ENCODE measurements around the gene MS4A4A. TPM values are rescaled to one million over a fixed set of nuclear protein-coding genes. Genes with fewer than 3 reads are reported as not detected.

MS4A4A gene
- total and polyA plus RNA-seq, 2 of the 4 experiments (the other 2 are of a cell fraction), result not detected

GRCh38 chr11:60251485-60252212, 28.8 kb upstream of the MS4A4A start:
- ChIA-PET POLR2A (ENCODE audit: unreplicated experiment) (no interaction called here), CTCF (no interaction called here)
- no peak overlapping the region for H3K23ac ChIP-seq (ENCODE audit: low read depth, low read length)
- H3K4me3 ChIP-seq (ENCODE audit: insufficient read depth, low read depth, low read length), result no peak overlapping the region
- no peaks in the 10 kb centered on the region for H3K36me3 ChIP-seq (ENCODE audit: control insufficient read depth, insufficient read depth, low read length)
- H4K20me1 ChIP-seq (ENCODE audit: insufficient read depth, low read length), result no peaks in the 10 kb centered on the region
- intact Hi-C loops (cut with micrococcal nuclease) (no loop called here), dilution Hi-C loops (cut with HindIII; ENCODE audit: low sequenced_read_pairs, unreplicated experiment) (no loop called here), in situ Hi-C loops (cut with MboI; ENCODE audit: low sequenced_read_pairs) (no loop called here)
- no peak overlapping the region for H2AFZ ChIP-seq (replicated peaks; ENCODE audit: low read length, poor library complexity)
- no peak overlapping the region for H2BK15ac ChIP-seq (ENCODE audit: low read depth, low read length)
- no peak overlapping the region for H3K4me2 ChIP-seq (ENCODE audit: low read depth, low read length)
- H3K56ac ChIP-seq (ENCODE audit: extremely low read depth, insufficient read depth, low read length), result no peak overlapping the region
- no peak overlapping the region for H4K5ac ChIP-seq (ENCODE audit: low read depth, low read length)
- H2AK5ac ChIP-seq (ENCODE audit: low read depth, low read length), result no peak overlapping the region
- no peaks in the 10 kb centered on the region for H3K9me1 ChIP-seq (ENCODE audit: insufficient read depth, low read length)
- H4K91ac ChIP-seq (ENCODE audit: insufficient read depth, low read depth, low read length), result no peak overlapping the region
- H3K9ac ChIP-seq (ENCODE audit: low read depth, low read length), result no peak overlapping the region
- H3K4me1 ChIP-seq (ENCODE audit: control insufficient read depth, insufficient read depth, low read length), result no peaks in the 10 kb centered on the region
- H3K9me3 ChIP-seq (ENCODE audit: control insufficient read depth, insufficient read depth, low read length), result peaks cover 4% of the 10 kb centered on the region
- BruUV-seq (replicated peaks), result no TSS peak
- no peaks in the 10 kb centered on the region for H3K27me3 ChIP-seq (ENCODE audit: control insufficient read depth, insufficient read depth, low read length)
- no peak overlapping the region for H3K18ac ChIP-seq (ENCODE audit: low read depth, low read length)
- no peak overlapping the region for H4K8ac ChIP-seq (ENCODE audit: low read depth in 2 of 2, low read length in 2 of 2)
- no peak overlapping the region for H2BK5ac ChIP-seq (ENCODE audit: low read depth, low read length, poor library complexity, severe bottlenecking)
- H2BK120ac ChIP-seq (ENCODE audit: low read depth, low read length), result no peak overlapping the region
- no peaks in the 10 kb centered on the region for H3K79me1 ChIP-seq (ENCODE audit: low read depth in 1 of 2, low read length in 2 of 2)
- ATAC-seq (ENCODE audit: low read depth), result no peak
- WGBS, 2 experiments (ENCODE audit: extremely low coverage in 2 of 2, insufficient read length in 1 of 2), result no CpG with 5 or more reads among the region's 6 CpGs
- DNase-seq, result no peak
- no peak overlapping the region for H3K4ac ChIP-seq (ENCODE audit: low read depth, low read length)
- no peak overlapping the region for H3K14ac ChIP-seq (replicated peaks; ENCODE audit: low read depth, low read length)
- H2BK20ac ChIP-seq (ENCODE audit: low read depth, low read length), result no peak overlapping the region
- no peak overlapping the region for H2AK9ac ChIP-seq (replicated peaks; ENCODE audit: low read depth, low read length, poor library complexity)
- H3K27ac ChIP-seq (ENCODE audit: insufficient read depth, low read length), result no peak overlapping the region
- TF ChIP-seq NFE2L2 (IDR thresholded peaks at IDR 0.05; ENCODE audit: low read depth, low read length) (no peak), RAD21 (IDR thresholded peaks at IDR 0.05; ENCODE audit: low read length) (no peak), USF2 (IDR thresholded peaks at IDR 0.05; ENCODE audit: low read depth, low read length) (no peak), BHLHE40 (IDR thresholded peaks at IDR 0.05; ENCODE audit: low read depth, low read length) (no peak), POLR2A (IDR thresholded peaks at IDR 0.05; ENCODE audit: low read depth, low read length) (no peak), CEBPB (IDR thresholded peaks at IDR 0.05; ENCODE audit: low read depth, low read length) (no peak), FOS (IDR thresholded peaks at IDR 0.05; ENCODE audit: low read depth, low read length) (no peak), SMC3 (IDR thresholded peaks at IDR 0.05; ENCODE audit: low read depth, low read length) (no peak), MAFK (IDR thresholded peaks at IDR 0.05; ENCODE audit: low read depth, low read length) (no peak), RFX5 (IDR thresholded peaks at IDR 0.05; ENCODE audit: low read depth, low read length) (no peak), CTCF (conservative IDR thresholded peaks at IDR 0.05; ENCODE audit: low read depth, low read length) (no peak), RCOR1 (IDR thresholded peaks at IDR 0.05; ENCODE audit: insufficient replicate concordance, low read length) (no peak), MAZ (IDR thresholded peaks at IDR 0.05; ENCODE audit: borderline replicate concordance, low read depth, low read length) (no peak), MXI1 (IDR thresholded peaks at IDR 0.05; ENCODE audit: borderline replicate concordance, low read depth, low read length) (no peak), CHD1 (IDR thresholded peaks at IDR 0.05; ENCODE audit: low read depth, low read length) (no peak)
- TF ChIP-seq, protein P1, sequence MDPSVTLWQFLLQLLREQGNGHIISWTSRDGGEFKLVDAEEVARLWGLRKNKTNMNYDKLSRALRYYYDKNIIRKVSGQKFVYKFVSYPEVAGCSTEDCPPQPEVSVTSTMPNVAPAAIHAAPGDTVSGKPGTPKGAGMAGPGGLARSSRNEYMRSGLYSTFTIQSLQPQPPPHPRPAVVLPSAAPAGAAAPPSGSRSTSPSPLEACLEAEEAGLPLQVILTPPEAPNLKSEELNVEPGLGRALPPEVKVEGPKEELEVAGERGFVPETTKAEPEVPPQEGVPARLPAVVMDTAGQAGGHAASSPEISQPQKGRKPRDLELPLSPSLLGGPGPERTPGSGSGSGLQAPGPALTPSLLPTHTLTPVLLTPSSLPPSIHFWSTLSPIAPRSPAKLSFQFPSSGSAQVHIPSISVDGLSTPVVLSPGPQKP (IDR thresholded peaks at IDR 0.05; ENCODE audit: borderline replicate concordance, low read depth, low read length), result no peak

Measured in IMR-90 (cell line).